Adrenal gland (tissue), 5 donors: Measurements from ENCODE around the gene ZNF652.

Source experiments
- POLR2A ChIP-seq, 2 donors: fragments of 450-650 bp; IDR thresholded peaks; one replicate each; pipeline ENCODE4 v1.6.1; 2017; ENCODE audit warnings: antibody characterized with exemption in 2 of 2, mild to moderate bottlenecking in 2 of 2, moderate library complexity in 1 of 2
- TF ChIP-seq, protein P1 (sequence below), 6 experiments: fragments of 450-650 bp in 4 of 6; fragments of 200-600 bp in 2 of 6; sonication (generic) in 1 of 6; IDR thresholded peaks; 1 replicate in 5 of 6; 2 replicates in 1 of 6; pipeline versions ENCODE4 v1.5.1 to v1.8.0; 2016 to 2021; ENCODE audit warnings: antibody characterized with exemption in 6 of 6, mild to moderate bottlenecking in 2 of 6, moderate library complexity in 1 of 6
- donor health status: DM: no; HTN: no; CAD: no.

DNA sequence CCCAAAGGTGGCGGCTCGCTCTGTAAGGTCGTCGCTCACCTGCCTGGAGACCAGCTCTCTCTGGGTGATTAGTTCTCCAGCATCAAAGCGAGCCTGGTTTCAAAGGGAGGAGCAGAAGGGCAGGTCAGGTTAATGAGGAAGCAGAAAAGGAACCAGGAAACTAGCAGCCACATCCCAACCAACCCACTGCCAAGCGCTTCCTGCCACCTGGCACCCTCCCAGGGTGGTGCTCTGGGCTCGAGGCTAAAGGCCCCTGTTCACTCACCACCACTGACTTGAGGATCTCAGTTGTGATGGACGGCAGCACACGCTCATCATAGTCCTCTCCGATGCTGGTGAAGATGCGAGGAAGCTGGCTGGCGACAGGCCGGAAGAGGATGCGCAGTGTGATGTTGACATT lies 47.0 kb upstream of the ZNF652 start:
- TF ChIP-seq, protein P1, sequence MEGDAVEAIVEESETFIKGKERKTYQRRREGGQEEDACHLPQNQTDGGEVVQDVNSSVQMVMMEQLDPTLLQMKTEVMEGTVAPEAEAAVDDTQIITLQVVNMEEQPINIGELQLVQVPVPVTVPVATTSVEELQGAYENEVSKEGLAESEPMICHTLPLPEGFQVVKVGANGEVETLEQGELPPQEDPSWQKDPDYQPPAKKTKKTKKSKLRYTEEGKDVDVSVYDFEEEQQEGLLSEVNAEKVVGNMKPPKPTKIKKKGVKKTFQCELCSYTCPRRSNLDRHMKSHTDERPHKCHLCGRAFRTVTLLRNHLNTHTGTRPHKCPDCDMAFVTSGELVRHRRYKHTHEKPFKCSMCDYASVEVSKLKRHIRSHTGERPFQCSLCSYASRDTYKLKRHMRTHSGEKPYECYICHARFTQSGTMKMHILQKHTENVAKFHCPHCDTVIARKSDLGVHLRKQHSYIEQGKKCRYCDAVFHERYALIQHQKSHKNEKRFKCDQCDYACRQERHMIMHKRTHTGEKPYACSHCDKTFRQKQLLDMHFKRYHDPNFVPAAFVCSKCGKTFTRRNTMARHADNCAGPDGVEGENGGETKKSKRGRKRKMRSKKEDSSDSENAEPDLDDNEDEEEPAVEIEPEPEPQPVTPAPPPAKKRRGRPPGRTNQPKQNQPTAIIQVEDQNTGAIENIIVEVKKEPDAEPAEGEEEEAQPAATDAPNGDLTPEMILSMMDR (IDR thresholded peaks at IDR 0.05): no peak
- no peak for TF ChIP-seq POLR2A (IDR thresholded peaks at IDR 0.05)
